HepG2 (cell line): ENCODE results near the gene PRSS22. TPM values are rescaled to one million over a fixed set of nuclear protein-coding genes. Genes with fewer than 3 reads are reported as not detected.
A peak's percentile ranks its signal among the peaks of the same experiment; 100 is the strongest.

Experiments used
- ATF3 ChIP-seq: sonication (generic); formaldehyde crosslinking; IDR thresholded peaks from 2 replicates; pipeline ENCODE4 v1.4.0; 2020; ENCODE audit warnings: missing genetic modification reagents
- HNRNPUL1 ChIP-seq: fragments of 200-400 bp; formaldehyde crosslinking; IDR thresholded peaks from 2 replicates; pipeline ENCODE4 v1.6.1; 2017; ENCODE audit warnings: low read depth, mild to moderate bottlenecking, low read length, moderate library complexity
- IRF9 ChIP-seq: sonication (generic); formaldehyde crosslinking; IDR thresholded peaks from 2 replicates; pipeline ENCODE4 v1.8.0; 2022; ENCODE audit warnings: missing genetic modification reagents, mild to moderate bottlenecking, borderline replicate concordance
- MTERF4 ChIP-seq: sonication (generic); formaldehyde crosslinking; IDR thresholded peaks from 2 replicates; pipeline ENCODE4 v1.8.0; 2023; ENCODE audit warnings: mild to moderate bottlenecking, missing genetic modification reagents
- NONO ChIP-seq, 2 experiments: fragments of 450-650 bp in 1 of 2; sonication (generic) in 1 of 2; formaldehyde crosslinking in 1 of 2; IDR thresholded peaks in 1 of 2; conservative IDR thresholded peaks in 1 of 2; 2 replicates each; pipeline versions ENCODE4 v1.6.1 to v1.8.0; 2017 to 2022; ENCODE audit warnings: mild to moderate bottlenecking in 1 of 2, missing genetic modification reagents in 1 of 2, moderate library complexity in 1 of 2
- POLR2G ChIP-seq: fragments of 200-400 bp; formaldehyde crosslinking; IDR thresholded peaks from 2 replicates; pipeline ENCODE4 v1.6.1; 2018; ENCODE audit warnings: mild to moderate bottlenecking, low read depth, low read length, moderate library complexity
- RERE ChIP-seq: IDR thresholded peaks from 2 replicates; pipeline ENCODE4 v1.6.1; 2016; ENCODE audit warnings: low read depth, missing genetic modification reagents, missing compliant biosample characterization
- SALL2 ChIP-seq: sonication (generic); formaldehyde crosslinking; IDR thresholded peaks from 2 replicates; pipeline ENCODE4 v1.8.1; 2023; ENCODE audit warnings: mild to moderate bottlenecking, missing genetic modification reagents, inconsistent platforms
- SOX13 ChIP-seq, 3 experiments: fragments of 450-650 bp in 1 of 3; sonication (generic) in 1 of 3; formaldehyde crosslinking in 1 of 3; IDR thresholded peaks in 2 of 3; conservative IDR thresholded peaks in 1 of 3; 2 replicates each; pipeline versions ENCODE4 v1.5.0 to v1.6.1; 2016 to 2020; ENCODE audit warnings: antibody characterized with exemption in 1 of 3, mild to moderate bottlenecking in 1 of 3, missing compliant biosample characterization in 1 of 3, missing genetic modification reagents in 1 of 3, moderate library complexity in 1 of 3
- SRF ChIP-seq: IDR thresholded peaks from 2 replicates; pipeline ENCODE4 v1.6.1; 2011; ENCODE audit warnings: mild to moderate bottlenecking, low read depth, low read length, moderate library complexity
- THAP7 ChIP-seq: sonication (generic); formaldehyde crosslinking; IDR thresholded peaks from 2 replicates; pipeline ENCODE4 v1.8.1; 2023; ENCODE audit warnings: mild to moderate bottlenecking, missing genetic modification reagents
- ZNF362 ChIP-seq: sonication (generic); formaldehyde crosslinking; IDR thresholded peaks from 2 replicates; pipeline ENCODE4 v1.4.0; 2020; ENCODE audit warnings: missing genetic modification reagents, mild to moderate bottlenecking, borderline replicate concordance
- ZNF788 ChIP-seq: sonication (generic); formaldehyde crosslinking; IDR thresholded peaks from 2 replicates; pipeline ENCODE4 v1.5.0; 2020; ENCODE audit warnings: mild to moderate bottlenecking, missing genetic modification reagents, borderline replicate concordance
- ZSCAN31 ChIP-seq: sonication (generic); formaldehyde crosslinking; IDR thresholded peaks from 2 replicates; pipeline ENCODE4 v1.5.0; 2020; ENCODE audit warnings: low read depth, mild to moderate bottlenecking, missing genetic modification reagents
- ZZZ3 ChIP-seq: sonication (generic); formaldehyde crosslinking; IDR thresholded peaks from 2 replicates; pipeline ENCODE4 v1.4.0; 2020; ENCODE audit warnings: missing genetic modification reagents, mild to moderate bottlenecking, borderline replicate concordance
- polyA plus RNA-seq, 8 experiments: library from polyadenylated mRNA; depleted of rRNA in 3 of 8; stranded (reverse) in 7 of 8; unstranded in 1 of 8; fragments of >200 nt; fragmentation: Illumina TruSeq in 4 of 8; extraction: Trizol in 4 of 8; gene quantifications; 2 replicates each; pipeline versions ENCODE4 v1.2.1 to v1.2.3, GENCODE V29; 2011 to 2016; ENCODE audit warnings: low read depth in 4 of 8, missing spikeins in 1 of 8, mixed read lengths in 1 of 8; ENCODE audit not compliant: insufficient read depth in 1 of 8
- total RNA-seq, 5 experiments: library from RNA; depleted of rRNA; stranded (reverse); fragments of >200 nt; fragmentation: Illumina TruSeq; extraction: Trizol; gene quantifications; 2 replicates each; pipeline ENCODE4 v1.2.3, GENCODE V29; 2016; ENCODE audit warnings: low read depth in 1 of 5

PRSS22 gene
- total and polyA plus RNA-seq, 2 of the 13 experiments (the other 11 are each of a cell fraction or from before 2014, with no cell fraction given), result 0.24 to 0.32 TPM

GRCh38 chr16:2882650-2883457 lies 24.9 kb upstream of the PRSS22 start, which contains the start of gene FLYWCH2 (continued):
- TF ChIP-seq ZNF362 (CRISPR knock-in tag) (peak; percentile 64; the same call in 1 of the 2 replicates), ZNF788 (peak; percentile 79; the same call in 1 of the 2 replicates), MTERF4 (CRISPR knock-in tag) (0 out of 2 replicates have a peak, but pooled peaks have one; percentile 61), HNRNPUL1 (no peak), IRF9 (CRISPR knock-in tag) (peak; percentile 94; the same call in 1 of the 2 replicates), POLR2G (peak; percentile 72), RERE (CRISPR knock-in tag) (no peak), SALL2 (CRISPR knock-in tag) (0 out of 2 replicates have a peak, but pooled peaks have one; percentile 37), ATF3 (CRISPR knock-in tag) (peak; percentile 16; the same call in 1 of the 2 replicates), ZZZ3 (CRISPR knock-in tag) (0 out of 2 replicates have a peak, but pooled peaks have one; percentile 33), ZSCAN31 (CRISPR knock-in tag) (0 out of 2 replicates have a peak, but pooled peaks have one; percentile 68), SRF (no peak), THAP7 (CRISPR knock-in tag) (0 out of 2 replicates have a peak, but pooled peaks have one; percentile 43), NONO (IDR thresholded peaks at IDR 0.05) (no peak), NONO (CRISPR knock-in tag; conservative IDR thresholded peaks at IDR 0.05) (peak; percentile 59), SOX13 (IDR thresholded peaks at IDR 0.05) (no peak), SOX13 (CRISPR knock-in tag; conservative IDR thresholded peaks at IDR 0.05 in 1 of 2, IDR thresholded peaks at IDR 0.05 in 1 of 2) (peak in 1 of 2 experiments; percentile 35; a peak in 1 of 4 replicates)
